Pancreas (tissue), 10 donors: Measurements from ENCODE around the gene KPTN. TPM values are rescaled to one million over a fixed set of nuclear protein-coding genes. Genes with fewer than 3 reads are reported as not detected.

ENCODE experiments used
- ATAC-seq, 4 donors: fragments of 200-7000 bp; cut with Tn5 transposase; one replicate each; pipeline versions ENCODE4 v1.8.0 to v1.9.1; 2020; ENCODE audit warnings: mild to moderate bottlenecking in 4 of 4, moderate library complexity in 4 of 4
- DNase-seq, 6 donors: peaks; one replicate each; pipeline ENCODE4 v3.0.0-alpha.2; 2020
- FAIRE-seq: peaks from 2 replicates; lab custom pipeline; 2012; peaks lifted over from hg19 to GRCh38; lab: Jason Lieb, UNC
- H3K27ac ChIP-seq, 4 donors: fragments of 200-600 bp; sonication (generic); 1 replicate in 3 of 4; 2 replicates in 1 of 4; pipeline versions ENCODE4 v1.5.0 to v1.8.0; 2020
- H3K27me3 ChIP-seq, 4 donors: fragments of 200-600 bp; one replicate each; pipeline ENCODE4 v1.8.0; 2021
- H3K36me3 ChIP-seq, 3 donors: fragments of 200-600 bp; sonication (generic) in 1 of 3; one replicate each; pipeline versions ENCODE4 v1.5.0 to v1.8.0; 2020 to 2021
- H3K4me1 ChIP-seq, 3 donors: fragments of 200-600 bp; one replicate each; pipeline ENCODE4 v1.8.0; 2021
- H3K4me3 ChIP-seq, 4 donors: fragments of 200-600 bp; sonication (generic) in 2 of 4; one replicate each; pipeline versions ENCODE4 v1.5.0 to v1.8.0; 2020 to 2021
- H3K9me3 ChIP-seq, 4 donors: fragments of 200-600 bp; one replicate each; pipeline ENCODE4 v1.8.0; 2021
- CTCF ChIP-seq, 4 donors: fragments of 200-600 bp; sonication (generic) in 3 of 4; IDR thresholded peaks; one replicate each; pipeline versions ENCODE4 v1.5.0 to v1.8.0; 2021; ENCODE audit warnings: antibody characterized with exemption in 4 of 4
- WGBS, 2 donors: extraction: QIAGEN DNeasy Blood & Tissue Kit; methylation state at CpG; one replicate each; pipeline ENCODE4 v1.1.7; 2013; 5-methylcytosine and 5-hydroxymethylcytosine counted together
- intact Hi-C, 3 donors: fragments of 100-400 bp; cut with DNase I; formaldehyde crosslinking; loops; one replicate each; pipeline versions ENCODE4 v1.11.1 to v1.14.2; 2022
- polyA plus RNA-seq, 2 donors: library from polyadenylated mRNA; stranded (reverse); fragments of 200-250 nt; gene quantifications; one replicate each; pipeline ENCODE4 v1.2.3, GENCODE V29; 2013
- total RNA-seq, 6 donors: library from RNA; stranded (reverse); fragmentation: NEBNext Ultra II Directional in 4 of 6; extraction: Animal tissue kit (Norgen Biotek cat#: 25700) in 4 of 6; gene quantifications; one replicate each; pipeline versions ENCODE4 v1.2.1 to v1.2.4, GENCODE V29; 2021 to 2023
- donor health status: healthy with polysubstance abuse.
- donor health status: DM: no; HTN: no; CAD: no; lungs with moderate emphysema.
- donor health status: DM: no; HTN: no; CAD: no.
- donor health status: control.
- donor health status: control.
- donor health status: Bipolar disorder and iron deficiency.
- donor health status: DM: yes; HTN: yes; CAD: no.
- donor health status: DM: no; HTN: no; CAD: no.
- donor health status: DM: no; HTN: no; CAD: no.
- donor health status: DM: yes; HTN: yes; CAD: no.

KPTN gene
- total RNA-seq, result 10 to 100 TPM in 1 of 6 donors, 1 to 10 TPM in 5; 3.0 to 10.7 (median 5.1) TPM
- 10 to 100 TPM; 52.5 to 53.3 TPM for polyA plus RNA-seq

DNA sequence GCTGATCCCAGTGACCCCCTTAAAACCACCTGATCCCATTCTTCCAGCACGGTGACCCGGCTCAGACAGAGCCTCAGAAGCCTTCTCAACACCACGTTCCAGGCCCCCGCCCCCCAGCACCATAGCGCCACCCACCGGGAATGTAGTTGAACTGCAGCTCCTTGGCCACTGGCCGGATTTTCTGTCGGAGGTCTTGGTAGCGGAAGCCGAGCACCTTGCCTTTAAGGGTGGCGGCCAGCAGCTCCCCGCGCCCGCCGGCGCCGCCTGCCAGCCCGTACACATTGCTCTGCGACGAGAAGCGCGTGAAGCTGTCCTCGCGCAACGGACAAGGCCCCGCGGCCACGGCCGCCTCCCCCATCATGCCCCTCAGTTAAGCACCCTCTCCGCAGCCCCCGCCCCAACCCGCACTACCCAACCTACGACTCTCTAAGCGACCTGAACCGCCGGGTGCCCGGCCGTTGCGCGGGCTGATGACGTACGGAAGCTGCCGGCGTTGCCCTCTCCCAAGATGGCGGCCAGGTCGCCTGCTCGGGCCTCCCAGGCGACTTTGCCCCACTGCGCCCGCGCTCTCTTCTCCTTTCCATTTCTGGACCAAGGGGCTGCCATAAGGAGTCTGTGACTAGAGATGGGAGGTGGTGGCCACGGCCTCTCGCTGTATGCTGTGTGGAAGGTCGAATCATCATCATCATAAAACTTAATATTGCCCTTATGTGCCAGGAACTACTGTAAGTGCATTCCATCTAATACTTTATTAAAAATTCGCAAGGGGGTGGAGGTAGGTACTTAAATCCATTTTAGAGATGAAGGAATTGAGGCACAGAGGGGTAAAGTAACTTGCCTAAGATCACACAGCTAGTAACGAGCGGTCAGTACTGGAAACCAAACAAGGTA, at the start of gene KPTN:
TSS of gene KPTN (minus strand) at position 420 of the 891 bp plus-strand sequence. CDS start at position 361, 59 bp downstream.
- H3K9me3 ChIP-seq, result no peaks in the 10 kb centered on the region
- ATAC-seq, result peak; percentile 91 to 95 (median 92)
- H3K27me3 ChIP-seq, result no peaks in the 10 kb centered on the region
- intact Hi-C loops, result no loop called here
- H3K4me3 ChIP-seq, result peak within 1 kb of the TSS; percentile 38 to 64 (median 56)
- peaks cover 0 to 10% (median 0%) of the 10 kb centered on the region in 3 donors for H3K36me3 ChIP-seq
- peak; percentile 50 to 74 (median 66) for TF ChIP-seq CTCF (IDR thresholded peaks at IDR 0.05)
- WGBS, 2 donors, result 1 to 2% methylated on average over 57 of the region's 57 CpGs
- FAIRE-seq, result no peak
- peak; percentile 83 to 95 (median 90) for DNase-seq
- H3K27ac ChIP-seq, result peak within 1 kb of the TSS; percentile 78 to 87 (median 83)
- H3K4me1 ChIP-seq, result no peaks in the 10 kb centered on the region

DNA sequence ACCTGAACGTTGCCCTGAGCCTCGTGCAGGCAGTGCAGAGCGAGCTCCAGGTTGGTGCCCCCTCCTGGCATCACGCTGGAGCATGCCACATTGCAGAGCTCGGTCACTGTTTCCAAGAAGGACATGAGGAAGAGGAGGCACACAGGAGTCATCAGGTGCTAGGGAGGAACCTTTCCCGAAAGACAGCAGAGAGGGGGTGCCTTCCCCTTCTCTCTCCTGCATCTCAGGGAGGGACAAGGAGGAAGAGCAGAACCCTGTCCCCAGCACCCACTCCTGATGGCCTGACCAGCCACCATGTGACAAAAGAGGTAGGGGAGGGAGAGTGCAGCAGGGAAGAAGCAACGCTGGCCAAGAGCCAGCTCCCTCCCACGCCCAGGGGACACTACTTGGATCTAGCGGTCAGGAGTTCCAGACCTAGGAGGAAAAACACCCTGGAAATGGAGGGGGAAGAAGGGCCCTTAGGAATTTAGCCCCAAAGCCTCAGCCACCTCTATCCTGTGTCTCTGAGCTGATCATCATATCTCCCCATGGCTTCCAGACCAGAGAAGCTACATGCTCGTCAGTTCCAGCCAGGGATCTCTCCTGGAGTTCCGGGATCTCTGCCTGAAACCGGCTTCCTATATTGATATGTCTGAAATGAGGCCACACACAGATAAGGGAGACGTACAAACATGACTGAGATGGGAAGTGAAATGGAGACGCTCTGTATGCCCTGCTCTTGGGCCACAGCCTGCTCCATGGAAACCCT, 47.8 kb upstream of the KPTN start:
- TF ChIP-seq CTCF (IDR thresholded peaks at IDR 0.05), result no peak
- no peaks in the 10 kb centered on the region for H3K36me3 ChIP-seq
- H3K27me3 ChIP-seq, result no peaks in the 10 kb centered on the region
- intact Hi-C loops, result no loop called here
- H3K4me3 ChIP-seq, result no peak overlapping the region
- no peak for ATAC-seq
- no peak overlapping the region for H3K27ac ChIP-seq
- WGBS, 2 donors, result 35 to 38% methylated on average over 14 of the region's 14 CpGs
- H3K4me1 ChIP-seq, result no peaks in the 10 kb centered on the region
- FAIRE-seq, result no peak
- H3K9me3 ChIP-seq, result no peaks in the 10 kb centered on the region
- DNase-seq, result no peak

GRCh38 chr19:47529018-47529742, 45.2 kb upstream of the KPTN start:
- no peaks in the 10 kb centered on the region for H3K27me3 ChIP-seq
- H3K4me3 ChIP-seq, result no peak overlapping the region
- H3K27ac ChIP-seq, result no peak overlapping the region
- no peak for TF ChIP-seq CTCF (IDR thresholded peaks at IDR 0.05)
- no peak for ATAC-seq
- 72 to 74% methylated on average over 16 of the region's 16 CpGs for WGBS, 2 donors
- no peak for DNase-seq
- no peaks in the 10 kb centered on the region for H3K9me3 ChIP-seq
- FAIRE-seq, result no peak
- no peaks in the 10 kb centered on the region for H3K36me3 ChIP-seq
- intact Hi-C loops, result loop anchor here in 1 of 3 donors (10.0 kb wide), 1 partner anchor 66 kb away; no protein-coding TSS in a partner anchor
- H3K4me1 ChIP-seq, result no peaks in the 10 kb centered on the region

DNA sequence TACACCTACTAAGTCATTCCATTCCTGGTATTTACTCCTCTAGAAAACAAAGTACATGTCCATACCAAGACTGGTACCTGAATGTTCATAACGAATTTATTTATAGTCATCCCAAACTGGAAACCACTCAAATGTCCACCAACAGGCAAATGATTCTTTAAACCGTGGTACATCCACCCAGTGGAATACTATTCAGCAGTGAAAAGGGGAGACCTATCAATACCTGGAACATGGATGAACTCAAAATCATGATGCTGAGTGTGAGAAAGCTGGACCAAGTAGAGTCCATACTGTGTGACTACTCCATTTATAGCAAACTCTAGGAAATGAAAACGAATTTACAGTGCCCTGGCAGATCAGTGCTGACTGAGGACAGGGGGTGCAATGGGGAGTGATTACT, 42.8 kb upstream of the KPTN start:
- no peak overlapping the region for H3K27ac ChIP-seq
- no peaks in the 10 kb centered on the region for H3K4me1 ChIP-seq
- no peaks in the 10 kb centered on the region for H3K36me3 ChIP-seq
- no peak for ATAC-seq
- no peak for DNase-seq
- no peaks in the 10 kb centered on the region for H3K27me3 ChIP-seq
- TF ChIP-seq CTCF (IDR thresholded peaks at IDR 0.05), result no peak
- no peaks in the 10 kb centered on the region for H3K9me3 ChIP-seq
- 63 to 76% methylated on average over 3 of the region's 3 CpGs for WGBS, 2 donors
- FAIRE-seq, result no peak
- no peak overlapping the region for H3K4me3 ChIP-seq
- intact Hi-C loops, result loop anchor here in 1 of 3 donors (10.0 kb wide), 1 partner anchor 68 kb away; no protein-coding TSS in a partner anchor
